MM.1S (cell line): ENCODE data around the gene SPECC1L.
"Not testable (repeated sequence)": the region's sequence is repeated elsewhere in the genome, so short reads cannot be mapped to it uniquely, and the experiment has no call there.

ENCODE experiments used
- DNase-seq: peaks from one replicate; pipeline ENCODE4 v3.0.0-alpha.2; 2015
- H2AFZ ChIP-seq: fragments of 300-600 bp; sonication (generic); 2 replicates; pipeline ENCODE4 v1.6.0; 2016; ENCODE audit warnings: antibody characterized with exemption, low read length
- H3F3A ChIP-seq: fragments of 300-600 bp; sonication (generic); 2 replicates; pipeline ENCODE4 v1.6.1; 2016; ENCODE audit warnings: mild to moderate bottlenecking, antibody characterized with exemption, low read length, moderate library complexity, mixed read lengths; ENCODE audit not compliant: insufficient read depth
- H3K27ac ChIP-seq: fragments of 300-600 bp; sonication (generic); 2 replicates; pipeline ENCODE4 v1.5.1; 2016; ENCODE audit warnings: mild to moderate bottlenecking, low read length
- H3K27me3 ChIP-seq: fragments of 300-600 bp; sonication (generic); replicated peaks from 2 replicates; pipeline ENCODE4 v1.6.0; 2016; ENCODE audit warnings: low read length; ENCODE audit not compliant: insufficient read depth
- H3K36me3 ChIP-seq: fragments of 300-600 bp; sonication (generic); replicated peaks from 2 replicates; pipeline ENCODE4 v1.6.1; 2016; ENCODE audit warnings: mild to moderate bottlenecking, low read length, mixed read lengths; ENCODE audit not compliant: insufficient read depth
- H3K4me1 ChIP-seq: fragments of 300-600 bp; sonication (generic); 2 replicates; pipeline ENCODE4 v1.6.1; 2016; ENCODE audit warnings: low read length, mixed read lengths
- H3K4me2 ChIP-seq: fragments of 300-600 bp; sonication (generic); 2 replicates; pipeline ENCODE4 v1.6.0; 2016; ENCODE audit warnings: low read depth, low read length
- H3K4me3 ChIP-seq: fragments of 300-600 bp; sonication (generic); 2 replicates; pipeline ENCODE4 v1.5.1; 2016; ENCODE audit warnings: low read length, mixed read lengths
- H3K79me2 ChIP-seq: fragments of 300-600 bp; sonication (generic); 2 replicates; pipeline ENCODE4 v1.6.1; 2016; ENCODE audit warnings: mixed run types, low read length, mixed read lengths
- H3K9ac ChIP-seq: fragments of 300-600 bp; sonication (generic); 2 replicates; pipeline ENCODE4 v1.6.1; 2016; ENCODE audit warnings: low read length, mixed read lengths
- H3K9me2 ChIP-seq: fragments of 300-600 bp; sonication (generic); replicated peaks from 2 replicates; pipeline ENCODE4 v1.6.1; 2016; ENCODE audit warnings: mild to moderate bottlenecking, low read length, mixed read lengths; ENCODE audit not compliant: insufficient read depth
- H3K9me3 ChIP-seq: fragments of 300-600 bp; sonication (generic); replicated peaks from 2 replicates; pipeline ENCODE4 v1.6.1; 2016; ENCODE audit warnings: mild to moderate bottlenecking, low read length, mixed read lengths; ENCODE audit not compliant: insufficient read depth
- H4K20me1 ChIP-seq: fragments of 300-600 bp; sonication (generic); 2 replicates; pipeline ENCODE4 v1.6.1; 2016; ENCODE audit warnings: mild to moderate bottlenecking, low read length, moderate library complexity, mixed read lengths; ENCODE audit not compliant: insufficient read depth
- CTCF ChIP-seq: fragments of 300-600 bp; sonication (generic); IDR thresholded peaks from 2 replicates; pipeline ENCODE4 v1.5.1; 2016; ENCODE audit warnings: antibody characterized with exemption, low read length, mixed read lengths
- EZH2 ChIP-seq: fragments of 300-600 bp; sonication (generic); optimal IDR thresholded peaks from 2 replicates; pipeline ENCODE3; 2017; ENCODE audit warnings: low read depth, mild to moderate bottlenecking, antibody characterized with exemption, low read length, mixed read lengths
- EZH2phosphoT487 ChIP-seq: fragments of 300-600 bp; sonication (generic); IDR thresholded peaks from 2 replicates; pipeline ENCODE4 v1.6.1; 2018; ENCODE audit warnings: antibody characterized with exemption, low read length

SPECC1L gene

GRCh38 chr22:24315367-24315966 is 44.8 kb downstream of the SPECC1L start:
- H3K4me2 ChIP-seq = no peak overlapping the region

GRCh38 chr22:24316264-24316663 is 45.6 kb downstream of the SPECC1L start:
- DNase-seq, H3K36me3 ChIP-seq, H3K9ac ChIP-seq, H3K27me3 ChIP-seq, H2AFZ ChIP-seq, H3K9me3 ChIP-seq, H4K20me1 ChIP-seq, H3K4me2 ChIP-seq, H3K4me1 ChIP-seq, H3K4me3 ChIP-seq, H3F3A ChIP-seq, H3K9me2 ChIP-seq, H3K27ac ChIP-seq: not testable (repeated sequence)
- peaks cover 12% of the 10 kb centered on the region for H3K79me2 ChIP-seq

More at GRCh38 chr22:24315367-24315966, 44.8 kb downstream of the SPECC1L start:
- Histone ChIP-seq H3K9me3 (no peaks in the 10 kb centered on the region), H3K27me3 (no peaks in the 10 kb centered on the region), H2AFZ (no peak overlapping the region), H3K36me3 (peaks cover 3% of the 10 kb centered on the region), H3K4me3 (no peak overlapping the region), H3K9me2 (no peaks in the 10 kb centered on the region), H3K9ac (no peak overlapping the region), H3K79me2 (peaks cover 18% of the 10 kb centered on the region), H3K4me1 (no peaks in the 10 kb centered on the region), H3F3A (no peaks in the 10 kb centered on the region), H4K20me1 (no peaks in the 10 kb centered on the region), H3K27ac (no peak overlapping the region)
- no peak for DNase-seq
- TF ChIP-seq EZH2phosphoT487 (no peak), EZH2 (no peak), CTCF (no peak)

GRCh38 chr22:24317511-24317910 is 46.9 kb downstream of the SPECC1L start:
- H4K20me1 ChIP-seq, H3K27ac ChIP-seq, H3K36me3 ChIP-seq, H3K4me1 ChIP-seq, H3K9ac ChIP-seq, H3K79me2 ChIP-seq, H3K4me3 ChIP-seq, H3K9me2 ChIP-seq, H3F3A ChIP-seq, H3K9me3 ChIP-seq, DNase-seq, H3K27me3 ChIP-seq, H2AFZ ChIP-seq, H3K4me2 ChIP-seq: not testable (repeated sequence)

GRCh38 chr22:24319451-24319850 is 48.8 kb downstream of the SPECC1L start:
- H3K4me1 ChIP-seq = no peaks in the 10 kb centered on the region
- H3K9me2 ChIP-seq = no peaks in the 10 kb centered on the region
- no peak for TF ChIP-seq EZH2phosphoT487
- no peak for TF ChIP-seq EZH2
- TF ChIP-seq CTCF = no peak
- peaks cover 3% of the 10 kb centered on the region for H3K36me3 ChIP-seq
- H3F3A ChIP-seq = no peaks in the 10 kb centered on the region
- H3K9me3 ChIP-seq = no peaks in the 10 kb centered on the region
- no peak for DNase-seq
- H3K9ac ChIP-seq = no peak overlapping the region
- H3K27me3 ChIP-seq = no peaks in the 10 kb centered on the region
- H4K20me1 ChIP-seq = no peaks in the 10 kb centered on the region
- peaks cover 4% of the 10 kb centered on the region; the same call in 1 of the 2 replicates for H3K79me2 ChIP-seq
- no peak overlapping the region for H3K4me2 ChIP-seq
- H3K27ac ChIP-seq = no peak overlapping the region
- no peak overlapping the region for H3K4me3 ChIP-seq
- no peak overlapping the region for H2AFZ ChIP-seq
